CD8-positive, alpha-beta memory T cell (primary cell): Measurements from ENCODE around the gene BTG4. TPM values are rescaled to one million over a fixed set of nuclear protein-coding genes. Genes with fewer than 3 reads are reported as not detected.

Experiments used
- CTCF ChIA-PET: fragments of 350-600 bp; sonication (Branson Sonifier 250); formaldehyde crosslinking; loops from one replicate; lab custom pipeline; 2021; ENCODE audit warnings: antibody characterized with exemption; lab: Charles Lee
- POLR2A ChIA-PET: fragments of 350-600 bp; sonication (Branson Sonifier 250); formaldehyde crosslinking; loops from one replicate; lab custom pipeline; 2021; ENCODE audit warnings: antibody characterized with exemption; lab: Charles Lee
- DNase-seq, 5 donors: peaks; one replicate each; pipeline versions ENCODE4 v3.0.0 to v3.0.0-alpha.2; 2020 to 2022; ENCODE audit warnings: mixed read lengths in 1 of 5
- H3K27ac ChIP-seq: one replicate; pipeline ENCODE4 v1.7.0; 2013; ENCODE audit warnings: low read depth, mild to moderate bottlenecking, low read length, moderate library complexity
- H3K27me3 ChIP-seq: 2 replicates; pipeline ENCODE4 v1.7.0; 2013; ENCODE audit warnings: low read length, mild to moderate bottlenecking; ENCODE audit not compliant: insufficient read depth, poor library complexity, severe bottlenecking
- H3K36me3 ChIP-seq: 2 replicates; pipeline ENCODE4 v1.7.0; 2013; ENCODE audit warnings: mild to moderate bottlenecking, low read length, moderate library complexity; ENCODE audit not compliant: insufficient read depth
- H3K4me1 ChIP-seq: 2 replicates; pipeline ENCODE4 v1.7.0; 2013; ENCODE audit warnings: mild to moderate bottlenecking, low read length, moderate library complexity; ENCODE audit not compliant: insufficient read depth
- H3K4me3 ChIP-seq: 2 replicates; pipeline ENCODE4 v1.7.0; 2013; ENCODE audit warnings: mild to moderate bottlenecking, low read length
- H3K9me3 ChIP-seq: 2 replicates; pipeline ENCODE4 v1.7.0; 2013; ENCODE audit warnings: mild to moderate bottlenecking, low read length
- H3K27ac Mint-ChIP-seq, 8 donors: one replicate each; pipeline ENCODE4 v1.8.0; 2020 to 2021; ENCODE audit warnings: mixed read lengths in 8 of 8, mild to moderate bottlenecking in 6 of 8, inconsistent platforms in 3 of 8, moderate library complexity in 3 of 8
- H3K27me3 Mint-ChIP-seq, 2 donors: one replicate each; pipeline ENCODE4 v1.8.0; 2020 to 2021; ENCODE audit warnings: mixed read lengths in 2 of 2, mild to moderate bottlenecking in 1 of 2, moderate library complexity in 1 of 2
- H3K36me3 Mint-ChIP-seq, 3 donors: one replicate each; pipeline ENCODE4 v1.8.0; 2020 to 2021; ENCODE audit warnings: mixed read lengths in 3 of 3, inconsistent platforms in 1 of 3, mild to moderate bottlenecking in 1 of 3
- H3K4me1 Mint-ChIP-seq, 3 donors: one replicate each; pipeline ENCODE4 v1.8.0; 2020 to 2021; ENCODE audit warnings: mixed read lengths in 3 of 3, inconsistent platforms in 1 of 3, mild to moderate bottlenecking in 1 of 3
- H3K4me3 Mint-ChIP-seq, 7 donors: one replicate each; pipeline ENCODE4 v1.8.0; 2020 to 2021; ENCODE audit warnings: mixed read lengths in 7 of 7, mild to moderate bottlenecking in 6 of 7, moderate library complexity in 4 of 7, inconsistent platforms in 2 of 7
- H3K9me3 Mint-ChIP-seq, 5 donors: one replicate each; pipeline ENCODE4 v1.8.0; 2020 to 2022; ENCODE audit warnings: mixed read lengths in 5 of 5, mild to moderate bottlenecking in 3 of 5, moderate library complexity in 2 of 5, inconsistent platforms in 1 of 5
- polyA plus RNA-seq: library from polyadenylated mRNA; unstranded; fragments of 300-500 nt; fragmentation: Illumina TruSeq; gene quantifications from one replicate; pipeline ENCODE4 v1.2.3, GENCODE V29; 2021
- total RNA-seq, 2 experiments: library from RNA; stranded (reverse); gene quantifications; one replicate each; pipeline ENCODE4 v1.2.3, GENCODE V29; 2021

Gene BTG4
- total and polyA plus RNA-seq, 3 experiments from 2014 or later: not detected

DNA sequence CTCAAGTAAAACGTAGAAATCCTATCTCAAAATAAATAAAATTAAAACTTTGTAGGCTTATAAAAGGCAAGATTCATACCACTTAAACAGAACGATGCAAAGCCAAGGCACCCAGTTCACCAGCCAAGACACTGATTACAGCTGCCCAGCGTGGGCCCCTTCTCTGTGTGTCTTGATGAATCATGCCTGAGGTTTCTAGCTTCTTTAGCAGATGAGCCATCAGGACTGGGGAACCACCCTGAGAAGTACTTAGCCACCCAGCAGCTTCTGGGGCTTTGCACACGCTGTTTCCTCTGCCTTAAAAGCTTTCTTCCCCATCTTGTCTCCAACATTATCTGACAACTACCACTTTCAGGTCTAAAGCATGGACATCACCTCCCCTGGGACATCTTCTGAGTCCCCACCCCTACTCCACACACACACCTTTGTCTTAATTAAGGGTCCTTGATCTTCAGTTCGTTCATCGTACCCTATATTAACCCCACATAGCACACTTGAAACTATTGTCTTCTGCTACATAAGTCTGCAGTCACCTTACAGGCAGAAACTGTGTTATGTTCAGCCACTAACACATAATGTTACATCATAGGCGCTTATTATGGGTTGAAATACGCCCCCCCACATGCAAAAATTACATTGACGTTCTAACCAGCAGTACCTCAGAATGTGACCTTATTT is 19.6 kb upstream of the BTG4 start:
- H3K4me3 Mint-ChIP-seq: peak overlapping the region in 1 of 7 donors; percentile 2

DNA sequence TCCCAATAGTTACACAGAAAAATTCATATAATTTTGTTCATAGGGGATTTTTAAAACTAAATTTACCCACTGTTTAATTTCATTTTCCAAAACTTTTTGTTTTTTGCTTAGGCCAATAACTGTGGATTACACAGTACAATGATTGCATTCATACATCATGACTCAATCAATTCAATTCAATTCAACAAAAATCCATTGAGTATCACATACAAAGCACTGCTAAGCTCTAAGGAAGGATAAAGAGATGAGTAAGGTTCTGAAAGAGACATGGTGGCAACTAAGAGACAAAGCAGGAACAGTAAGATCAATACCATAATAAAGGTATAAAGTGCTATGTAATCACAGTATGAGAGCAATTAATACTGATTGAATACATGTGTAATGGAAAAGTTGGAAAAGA is 18.9 kb upstream of the BTG4 start:
- no peaks in the 10 kb centered on the region for H3K36me3 ChIP-seq
- no peaks in the 10 kb centered on the region for H3K9me3 ChIP-seq
- Mint-ChIP-seq H3K4me1 (peaks cover 0 to 12% (median 0%) of the 10 kb centered on the region in 3 donors), H3K9me3 (no peaks in the 10 kb centered on the region), H3K36me3 (no peaks in the 10 kb centered on the region), H3K4me3 (no peak overlapping the region), H3K27ac (no peak overlapping the region), H3K27me3 (peaks cover 5 to 32% of the 10 kb centered on the region in 2 donors)
- no peaks in the 10 kb centered on the region for H3K4me1 ChIP-seq
- ChIA-PET CTCF (no interaction called here), POLR2A (no interaction called here)
- H3K27me3 ChIP-seq: no peaks in the 10 kb centered on the region
- H3K27ac ChIP-seq: no peak overlapping the region
- no peak for DNase-seq
- no peak overlapping the region for H3K4me3 ChIP-seq

More for the DNA sequence above, 19.6 kb upstream of the BTG4 start:
- no peak overlapping the region for H3K27ac ChIP-seq
- DNase-seq: peak in 2 of 5 donors; percentile 23 to 49
- H3K27ac Mint-ChIP-seq: peak overlapping the region in 2 of 8 donors; percentile 22 to 68
- H3K4me3 ChIP-seq: no peak overlapping the region
- CTCF ChIA-PET: no interaction called here
- no peaks in the 10 kb centered on the region for H3K27me3 ChIP-seq
- H3K36me3 ChIP-seq: no peaks in the 10 kb centered on the region
- POLR2A ChIA-PET: no interaction called here
- peaks cover 5 to 39% of the 10 kb centered on the region in 2 donors for H3K27me3 Mint-ChIP-seq
- peaks cover 0 to 12% (median 0%) of the 10 kb centered on the region in 3 donors for H3K4me1 Mint-ChIP-seq
- no peaks in the 10 kb centered on the region for H3K4me1 ChIP-seq
- H3K36me3 Mint-ChIP-seq: no peaks in the 10 kb centered on the region
- H3K9me3 ChIP-seq: no peaks in the 10 kb centered on the region
- H3K9me3 Mint-ChIP-seq: no peaks in the 10 kb centered on the region

DNA sequence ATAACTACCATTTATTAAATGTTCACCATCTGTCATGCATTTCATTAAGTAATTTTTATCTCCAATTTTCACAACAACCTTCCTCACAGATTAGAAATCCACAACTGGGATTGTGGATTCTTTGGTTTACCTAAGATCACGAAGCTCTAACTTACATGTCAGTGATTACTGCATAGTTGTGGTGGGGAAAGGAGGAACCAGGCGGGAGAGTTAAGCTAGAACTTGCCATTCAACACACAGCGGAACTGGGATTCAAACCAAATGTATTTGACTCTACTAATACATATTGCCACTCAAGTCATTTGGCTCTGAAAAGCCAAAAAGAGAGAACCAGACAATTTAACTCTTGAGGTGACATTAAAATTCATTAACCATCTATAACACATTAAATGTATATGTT is 17.9 kb upstream of the BTG4 start:
- no peaks in the 10 kb centered on the region for H3K9me3 Mint-ChIP-seq
- H3K4me1 Mint-ChIP-seq: peaks cover 0 to 12% (median 0%) of the 10 kb centered on the region in 3 donors
- no peak overlapping the region for H3K27ac Mint-ChIP-seq
- Histone ChIP-seq H3K4me3 (no peak overlapping the region), H3K36me3 (no peaks in the 10 kb centered on the region), H3K27me3 (no peaks in the 10 kb centered on the region), H3K9me3 (no peaks in the 10 kb centered on the region), H3K4me1 (no peaks in the 10 kb centered on the region), H3K27ac (no peak overlapping the region)
- peaks cover 4 to 21% of the 10 kb centered on the region in 2 donors for H3K27me3 Mint-ChIP-seq
- ChIA-PET CTCF (no interaction called here), POLR2A (no interaction called here)
- H3K4me3 Mint-ChIP-seq: no peak overlapping the region
- no peaks in the 10 kb centered on the region for H3K36me3 Mint-ChIP-seq
- DNase-seq: no peak

DNA sequence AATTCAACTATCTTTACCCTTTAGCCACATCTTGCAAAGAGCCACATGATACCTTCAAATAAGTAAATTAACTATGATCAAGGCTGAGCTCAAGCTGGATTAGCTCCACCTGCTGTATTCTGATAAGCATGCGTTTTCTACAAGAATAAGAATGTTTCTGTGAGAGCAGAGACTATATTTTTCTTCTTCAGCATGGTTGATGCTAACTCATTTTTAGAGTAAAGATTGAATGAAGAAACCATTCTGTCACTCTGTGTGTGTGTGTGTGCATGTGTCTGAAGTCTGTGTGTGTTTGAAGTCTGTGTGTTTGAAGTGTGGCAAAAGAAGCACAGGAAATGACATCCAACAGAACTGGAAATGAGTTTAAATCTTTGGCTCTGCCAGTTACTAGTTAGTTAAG is 16.4 kb upstream of the BTG4 start:
- Histone ChIP-seq H3K9me3 (no peaks in the 10 kb centered on the region), H3K4me1 (no peaks in the 10 kb centered on the region), H3K4me3 (no peak overlapping the region), H3K27me3 (no peaks in the 10 kb centered on the region), H3K27ac (no peak overlapping the region), H3K36me3 (no peaks in the 10 kb centered on the region)
- POLR2A ChIA-PET: no interaction called here
- no peak overlapping the region for H3K27ac Mint-ChIP-seq
- peak in 2 of 5 donors; percentile 18 to 79 for DNase-seq
- peaks cover 4 to 16% of the 10 kb centered on the region in 2 donors for H3K27me3 Mint-ChIP-seq
- H3K36me3 Mint-ChIP-seq: no peaks in the 10 kb centered on the region
- H3K9me3 Mint-ChIP-seq: no peaks in the 10 kb centered on the region
- no peak overlapping the region for H3K4me3 Mint-ChIP-seq
- CTCF ChIA-PET: no interaction called here
- H3K4me1 Mint-ChIP-seq: peaks cover 0 to 12% (median 0%) of the 10 kb centered on the region in 3 donors

DNA sequence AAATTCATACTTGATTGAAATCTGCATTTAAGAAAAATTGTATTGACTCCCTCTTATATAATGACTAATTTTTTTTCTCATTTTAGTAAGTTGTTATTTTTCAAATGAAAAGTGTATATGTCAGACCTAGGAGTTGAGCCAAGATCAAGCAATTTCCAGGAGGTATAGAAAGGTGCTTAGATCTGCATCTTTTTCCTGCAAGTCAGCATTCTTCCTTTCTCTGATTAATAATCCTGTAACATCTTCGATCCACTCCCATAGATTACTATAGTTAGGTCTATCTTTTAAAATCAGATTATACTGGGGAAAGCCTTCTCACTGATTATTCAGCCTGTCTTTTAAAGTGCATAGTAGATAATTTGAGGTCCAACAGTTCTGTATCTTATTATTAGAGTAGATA is 15.1 kb upstream of the BTG4 start:
- no peaks in the 10 kb centered on the region for H3K9me3 Mint-ChIP-seq
- no peak overlapping the region for H3K27ac Mint-ChIP-seq
- no peak overlapping the region for H3K4me3 Mint-ChIP-seq
- no peaks in the 10 kb centered on the region for H3K36me3 ChIP-seq
- peaks cover 0 to 12% (median 0%) of the 10 kb centered on the region in 3 donors for H3K4me1 Mint-ChIP-seq
- no peak for DNase-seq
- no peaks in the 10 kb centered on the region for H3K9me3 ChIP-seq
- H3K36me3 Mint-ChIP-seq: no peaks in the 10 kb centered on the region
- ChIA-PET CTCF (no interaction called here), POLR2A (no interaction called here)
- no peak overlapping the region for H3K4me3 ChIP-seq
- peaks cover 4 to 23% of the 10 kb centered on the region in 2 donors for H3K27me3 Mint-ChIP-seq
- no peaks in the 10 kb centered on the region for H3K27me3 ChIP-seq
- no peaks in the 10 kb centered on the region for H3K4me1 ChIP-seq
- no peak overlapping the region for H3K27ac ChIP-seq

DNA sequence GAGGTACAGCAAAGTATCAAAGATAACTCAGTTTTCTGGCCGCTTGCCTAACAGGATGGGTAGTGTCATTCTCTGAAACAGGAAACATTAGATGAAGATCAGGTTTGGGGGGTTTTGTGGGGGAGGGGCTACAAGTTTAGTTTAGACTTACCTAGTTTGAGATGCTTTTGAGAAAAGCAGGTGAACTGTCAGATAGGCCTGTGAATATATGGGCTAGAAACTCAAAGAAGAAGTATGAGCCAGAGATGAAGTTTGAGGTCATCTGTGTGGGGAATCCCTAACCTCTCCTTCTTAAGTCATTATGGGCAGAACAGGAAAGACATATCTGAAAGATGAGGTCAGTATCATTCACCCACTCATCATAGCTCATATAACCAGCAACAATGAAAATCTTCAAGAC is 14.3 kb upstream of the BTG4 start:
- H3K27ac ChIP-seq: no peak overlapping the region
- Mint-ChIP-seq H3K4me3 (no peak overlapping the region), H3K36me3 (no peaks in the 10 kb centered on the region), H3K27me3 (peaks cover 3 to 26% of the 10 kb centered on the region in 2 donors), H3K4me1 (peaks cover 0 to 7% (median 0%) of the 10 kb centered on the region in 3 donors), H3K27ac (no peak overlapping the region), H3K9me3 (no peaks in the 10 kb centered on the region)
- H3K36me3 ChIP-seq: no peaks in the 10 kb centered on the region
- no peaks in the 10 kb centered on the region for H3K4me1 ChIP-seq
- H3K4me3 ChIP-seq: no peak overlapping the region
- ChIA-PET POLR2A (no interaction called here), CTCF (no interaction called here)
- no peaks in the 10 kb centered on the region for H3K9me3 ChIP-seq
- H3K27me3 ChIP-seq: no peaks in the 10 kb centered on the region
- DNase-seq: peak in 1 of 5 donors; percentile 45

DNA sequence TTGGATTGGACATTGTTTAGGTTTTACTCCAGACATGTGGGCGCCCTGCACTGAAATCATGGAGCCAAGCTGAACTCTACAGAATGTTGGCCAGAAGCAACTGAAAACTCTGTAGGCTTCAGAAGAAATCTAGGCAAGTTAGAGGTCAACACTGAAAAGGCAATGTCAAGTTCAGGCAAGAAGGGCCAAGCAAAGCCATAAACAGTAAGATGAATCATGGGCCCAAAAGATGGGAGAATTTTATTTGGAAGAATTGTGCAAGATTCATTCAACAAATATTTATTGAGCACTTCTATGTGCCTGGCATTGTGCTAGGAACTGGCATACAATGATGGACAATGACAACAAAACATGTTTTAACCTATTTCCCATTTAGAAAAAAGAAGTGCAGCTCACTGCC is 13.3 kb upstream of the BTG4 start:
- Mint-ChIP-seq H3K9me3 (no peaks in the 10 kb centered on the region), H3K27me3 (peaks cover 3 to 34% of the 10 kb centered on the region in 2 donors), H3K4me1 (peaks cover 0 to 7% (median 0%) of the 10 kb centered on the region in 3 donors), H3K36me3 (no peaks in the 10 kb centered on the region), H3K27ac (no peak overlapping the region), H3K4me3 (no peak overlapping the region)
- ChIA-PET POLR2A (no interaction called here), CTCF (no interaction called here)
- no peak overlapping the region for H3K4me3 ChIP-seq
- H3K27ac ChIP-seq: no peak overlapping the region
- no peaks in the 10 kb centered on the region for H3K36me3 ChIP-seq
- H3K9me3 ChIP-seq: no peaks in the 10 kb centered on the region
- H3K4me1 ChIP-seq: no peaks in the 10 kb centered on the region
- H3K27me3 ChIP-seq: no peaks in the 10 kb centered on the region
- no peak for DNase-seq

DNA sequence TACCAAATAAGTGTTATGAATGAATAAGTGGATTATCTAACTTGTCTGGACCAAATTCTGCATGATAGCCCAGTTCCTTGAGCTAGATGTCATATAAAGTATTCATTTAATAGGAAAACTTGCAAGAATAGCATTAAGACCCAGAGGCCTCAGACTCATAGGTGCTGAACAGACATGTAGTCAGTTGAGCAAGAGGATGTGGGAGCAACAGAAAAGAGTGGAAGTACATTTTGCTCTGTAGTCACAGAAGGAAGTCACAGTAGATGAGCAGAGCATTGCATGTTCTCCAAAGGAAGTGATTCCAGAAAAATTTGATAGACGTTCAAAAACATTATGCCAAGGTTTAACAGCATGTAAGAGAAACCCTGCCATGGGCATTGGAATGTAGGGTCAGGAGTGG is 11.9 kb upstream of the BTG4 start:
- POLR2A ChIA-PET: no interaction called here
- DNase-seq: no peak
- Histone ChIP-seq H3K27ac (no peak overlapping the region), H3K9me3 (no peaks in the 10 kb centered on the region), H3K4me1 (no peaks in the 10 kb centered on the region), H3K4me3 (no peak overlapping the region), H3K36me3 (no peaks in the 10 kb centered on the region), H3K27me3 (no peaks in the 10 kb centered on the region)
- CTCF ChIA-PET: no interaction called here
- Mint-ChIP-seq H3K27ac (no peak overlapping the region), H3K4me1 (peaks cover 0 to 6% (median 0%) of the 10 kb centered on the region in 3 donors), H3K36me3 (no peaks in the 10 kb centered on the region), H3K4me3 (no peak overlapping the region), H3K9me3 (no peaks in the 10 kb centered on the region), H3K27me3 (peaks cover 3 to 36% of the 10 kb centered on the region in 2 donors)
